GM19397 (cell line): ENCODE results near the gene SEPHS2.
"Not testable (repeated sequence)": the region's sequence is repeated elsewhere in the genome, so short reads cannot be mapped to it uniquely, and the experiment has no call there.

Source experiments
- ATAC-seq: cut with Tn5 transposase; IDR thresholded peaks from one replicate; pipeline ENCODE4 v1.9.1; 2021; ENCODE audit warnings: mild to moderate bottlenecking, moderate library complexity; ENCODE audit not compliant: unreplicated experiment

Gene SEPHS2

GRCh38 chr16:30445408-30446202, at the start of gene SEPHS2:
Gene SEPHS2 (minus strand): TSS chr16:30445874. CDS start chr16:30445727, 147 bp downstream.
- peak; percentile 83 for ATAC-seq

GRCh38 chr16:30494709-30495108, 49.0 kb upstream of the SEPHS2 start:
- ATAC-seq: no peak

GRCh38 chr16:30493941-30494488, 48.3 kb upstream of the SEPHS2 start:
- no peak for ATAC-seq

DNA sequence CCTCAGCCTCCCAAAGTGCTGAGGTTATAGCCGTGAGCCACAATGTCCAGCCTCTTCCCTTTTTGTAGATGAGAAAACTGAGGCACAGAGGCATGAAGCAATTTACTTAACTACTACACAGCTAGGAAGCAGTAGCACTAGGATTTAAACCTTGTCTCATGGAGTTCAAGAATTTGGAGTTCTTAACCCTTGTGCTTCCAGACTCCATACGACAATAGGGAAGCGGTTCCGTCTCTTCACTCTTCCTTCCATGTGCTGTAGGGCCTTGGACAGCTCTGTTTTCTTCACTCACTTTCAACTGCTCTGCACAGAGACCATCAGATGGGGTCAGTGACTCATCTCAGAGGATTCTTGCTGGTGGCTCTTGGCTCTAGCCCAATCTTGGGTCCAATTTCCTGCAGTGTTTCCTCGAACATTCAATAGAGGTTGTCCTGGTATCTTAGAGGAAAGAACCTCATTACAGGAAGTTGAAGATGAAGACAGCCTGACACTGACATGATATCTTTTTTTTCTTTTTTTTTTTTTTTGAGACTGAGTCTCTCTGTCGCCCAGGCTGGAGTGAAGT, 46.2 kb upstream of the SEPHS2 start:
- ATAC-seq: no peak

GRCh38 chr16:30491229-30491628, 45.6 kb upstream of the SEPHS2 start:
- no peak for ATAC-seq

DNA sequence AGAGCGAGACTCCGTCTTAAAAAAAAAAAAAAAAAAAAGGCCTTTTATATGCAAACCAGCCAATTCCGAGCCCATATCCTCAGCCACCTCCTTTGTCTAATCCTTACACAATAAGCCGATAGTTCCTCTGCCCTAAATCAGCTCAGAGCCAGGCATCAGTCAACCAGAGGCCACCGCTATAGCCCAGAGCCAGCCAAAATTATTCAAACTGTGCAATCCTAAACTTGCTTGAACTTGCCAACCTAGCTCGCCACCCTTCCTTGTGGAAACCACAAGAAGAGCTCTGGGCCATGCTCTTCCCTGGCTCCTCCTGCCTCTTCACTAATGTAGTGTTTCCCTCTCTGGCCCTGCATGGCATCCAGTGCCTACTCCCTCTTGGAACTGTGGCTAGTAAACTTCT, 44.5 kb upstream of the SEPHS2 start:
- no peak for ATAC-seq

- ATAC-seq: no peak
Observed at GRCh38 chr16:30488764-30489605, 43.3 kb upstream of the SEPHS2 start.

DNA sequence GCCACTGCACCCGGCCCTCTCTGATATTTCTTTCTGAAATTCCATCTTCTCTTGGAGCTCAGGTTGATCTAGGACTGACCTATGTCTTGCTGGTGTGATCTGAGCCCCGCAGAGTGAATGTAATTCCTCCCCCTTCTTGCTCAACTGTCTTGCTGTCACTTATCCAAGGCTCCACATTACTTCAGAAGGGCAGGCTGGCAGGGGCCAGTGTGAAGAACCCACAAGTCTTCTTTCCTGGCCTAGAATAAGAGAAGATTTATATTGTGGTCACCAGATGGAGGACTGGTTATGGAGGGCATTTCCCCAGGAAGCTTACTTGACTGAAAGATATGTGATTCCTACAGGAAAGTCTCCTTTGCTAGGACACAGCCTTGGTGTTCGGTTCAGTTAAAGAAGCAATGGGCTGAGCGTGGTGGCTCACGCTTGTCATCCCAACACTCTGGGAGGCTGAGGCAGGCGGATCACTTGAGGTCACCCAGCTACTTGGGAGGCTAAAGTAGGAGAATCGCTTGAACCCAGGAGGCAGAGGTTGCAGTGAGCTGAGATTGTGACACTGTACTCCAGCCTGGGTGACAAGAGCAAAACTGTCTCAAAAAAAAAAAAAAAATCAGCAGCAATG, 40.3 kb upstream of the SEPHS2 start:
- no peak for ATAC-seq

GRCh38 chr16:30484887-30485286, 39.2 kb upstream of the SEPHS2 start:
- no peak for ATAC-seq

GRCh38 chr16:30482366-30482765, 36.7 kb upstream of the SEPHS2 start:
- no peak for ATAC-seq

DNA sequence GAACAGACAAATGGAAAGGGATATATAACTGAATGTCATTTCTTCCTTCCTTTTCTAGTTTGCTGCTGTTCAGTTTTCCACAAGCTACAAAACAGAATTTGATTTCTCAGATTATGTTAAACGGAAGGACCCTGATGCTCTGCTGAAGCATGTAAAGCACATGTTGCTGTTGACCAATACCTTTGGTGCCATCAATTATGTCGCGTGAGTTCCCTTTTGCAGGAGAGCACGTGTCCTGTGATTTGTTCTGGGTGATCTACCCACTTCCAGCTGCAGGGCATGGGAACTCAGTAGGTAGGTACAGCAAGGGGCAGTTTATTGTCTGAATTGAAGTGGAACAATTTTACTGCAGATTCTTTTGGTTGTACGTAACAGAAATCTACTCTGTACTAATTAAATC, 35.7 kb upstream of the SEPHS2 start:
- ATAC-seq: no peak

- no peak for ATAC-seq
Observed at GRCh38 chr16:30478766-30479478, 33.2 kb upstream of the SEPHS2 start.

DNA sequence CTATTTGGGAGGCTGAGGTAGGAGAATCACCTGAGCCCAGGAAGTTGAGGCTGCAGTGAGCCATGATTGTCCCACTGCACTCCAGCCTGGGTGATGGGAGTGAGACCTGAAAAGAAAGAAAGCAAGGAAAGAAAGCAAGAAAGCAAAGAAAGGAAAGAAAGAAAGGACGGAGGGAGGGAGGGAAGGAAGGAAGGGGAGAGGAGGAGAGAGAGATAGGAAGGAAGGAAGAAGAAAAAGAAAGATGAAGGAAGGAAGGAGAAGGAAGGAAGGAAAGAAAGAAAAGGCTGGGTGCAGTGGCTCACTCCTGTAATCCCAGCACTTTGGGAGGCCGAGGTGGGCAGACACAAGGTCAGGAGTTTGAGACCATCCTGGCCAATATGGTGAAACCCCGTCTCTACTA, 32.1 kb upstream of the SEPHS2 start:
- not testable (repeated sequence) for ATAC-seq

- no peak for ATAC-seq
Observed at GRCh38 chr16:30476991-30477390, 31.3 kb upstream of the SEPHS2 start.

GRCh38 chr16:30474684-30475083, 29.0 kb upstream of the SEPHS2 start:
- ATAC-seq: no peak

DNA sequence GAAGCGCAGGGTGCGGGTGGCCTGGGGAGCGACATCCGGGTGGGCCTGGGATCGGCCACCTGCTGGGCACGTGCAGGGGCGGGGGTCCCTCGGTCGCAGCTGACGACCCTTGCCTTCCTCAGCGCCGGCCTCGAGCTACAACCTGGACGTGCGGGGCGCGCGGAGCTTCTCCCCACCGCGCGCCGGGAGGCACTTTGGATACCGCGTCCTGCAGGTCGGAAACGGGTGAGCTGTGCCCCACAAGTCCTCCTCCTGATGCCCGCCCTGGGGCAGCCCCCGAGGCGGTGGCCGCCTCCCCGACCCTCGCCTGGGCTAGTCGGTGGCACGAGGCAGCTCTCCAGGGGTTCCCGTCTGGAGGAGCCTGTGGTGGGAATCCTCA, 28.4 kb upstream of the SEPHS2 start:
- ATAC-seq: no peak

GRCh38 chr16:30473231-30474073, 27.8 kb upstream of the SEPHS2 start:
- ATAC-seq: no peak

- ATAC-seq: peak; percentile 68
Observed at GRCh38 chr16:30472328-30472942, 26.8 kb upstream of the SEPHS2 start, which contains the start of gene ITGAL. Gene ITGAL (plus strand): TSS chr16:30472742. CDS start chr16:30472838, 96 bp downstream.

DNA sequence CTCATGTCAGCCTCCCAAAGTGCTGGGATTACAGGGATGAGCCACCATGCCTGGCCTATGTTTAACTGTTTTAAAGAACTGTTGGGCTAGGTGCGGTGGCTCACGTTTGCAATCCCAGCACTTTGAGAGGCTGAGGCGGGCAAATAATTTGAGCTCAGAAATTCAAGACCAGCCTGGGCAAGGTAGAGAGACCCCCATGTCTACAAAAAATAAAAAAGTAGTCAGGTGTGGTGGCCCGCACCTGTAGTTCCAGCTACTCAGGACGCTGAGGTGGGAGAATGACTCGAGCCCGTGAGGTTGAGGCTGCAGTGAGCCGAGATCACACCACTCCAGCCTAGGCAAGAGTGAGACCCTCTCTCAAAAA, 24.9 kb upstream of the SEPHS2 start:
- no peak for ATAC-seq
